C1 segment of cervical spinal cord (tissue), 14 donors: ENCODE results near the gene TTLL7.

Experiments
- DNase-seq, 14 donors: peaks; one replicate each; lab custom pipeline; 2025; lab: John Stamatoyannopoulos, UW

Gene TTLL7

GRCh38 chr1:83998498-83999315 is at the start of gene TTLL7:
TTLL7 (minus strand) TSS chr1:83999132; CDS start chr1:83952211, 46,921 bp downstream.
- peak in 13 of 14 donors; percentile 58 to 96 (median 85) for DNase-seq

- no peak for DNase-seq
Observed at GRCh38 chr1:84042461-84042860, 43.5 kb upstream of the TTLL7 start.

- DNase-seq: no peak
Observed at GRCh38 chr1:84037758-84038611, 39.1 kb upstream of the TTLL7 start.

- DNase-seq: no peak
Observed at GRCh38 chr1:84031802-84032327, 32.9 kb upstream of the TTLL7 start.

DNA sequence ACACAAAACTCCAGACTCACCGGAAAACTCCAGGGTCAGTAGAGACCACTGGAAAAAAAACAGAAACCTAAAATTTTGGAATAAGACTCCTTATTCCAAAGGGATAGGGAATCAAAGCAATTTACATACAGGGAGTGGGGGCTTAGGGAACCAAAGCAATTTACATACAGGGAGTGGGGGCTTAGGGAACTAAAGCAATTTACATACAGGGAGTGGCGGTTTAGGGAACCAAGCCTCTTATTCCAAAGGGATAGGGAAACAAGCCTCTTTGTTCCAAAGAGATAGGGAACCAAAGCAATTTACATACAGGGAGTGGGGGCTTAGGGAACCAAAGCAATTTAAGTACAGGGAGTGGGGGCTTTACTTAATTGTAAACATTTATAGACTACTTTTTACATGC is 28.4 kb upstream of the TTLL7 start:
- DNase-seq: no peak

- no peak for DNase-seq
Observed at GRCh38 chr1:84025966-84026365, 27.0 kb upstream of the TTLL7 start.

GRCh38 chr1:84021822-84022221 is 22.9 kb upstream of the TTLL7 start:
- no peak for DNase-seq

DNA sequence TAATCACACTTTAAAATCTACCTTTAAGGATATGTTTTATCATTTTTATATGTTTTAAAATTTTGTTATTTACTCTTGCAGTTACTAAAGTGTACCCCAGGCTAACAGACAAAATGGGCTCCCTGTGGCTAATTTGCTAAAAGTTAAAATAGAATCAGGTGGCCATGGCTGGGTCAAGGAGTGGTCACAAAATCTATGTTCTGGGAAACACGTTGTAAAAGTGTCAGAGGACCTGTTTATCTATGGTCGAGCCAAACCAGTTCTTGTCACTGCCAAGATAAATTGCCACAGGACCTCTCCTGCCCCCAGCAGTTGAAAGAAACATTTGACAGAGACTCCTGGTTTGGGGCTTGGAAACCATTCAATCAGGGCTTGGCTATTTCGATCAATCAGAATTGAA is 21.2 kb upstream of the TTLL7 start:
- no peak for DNase-seq

DNA sequence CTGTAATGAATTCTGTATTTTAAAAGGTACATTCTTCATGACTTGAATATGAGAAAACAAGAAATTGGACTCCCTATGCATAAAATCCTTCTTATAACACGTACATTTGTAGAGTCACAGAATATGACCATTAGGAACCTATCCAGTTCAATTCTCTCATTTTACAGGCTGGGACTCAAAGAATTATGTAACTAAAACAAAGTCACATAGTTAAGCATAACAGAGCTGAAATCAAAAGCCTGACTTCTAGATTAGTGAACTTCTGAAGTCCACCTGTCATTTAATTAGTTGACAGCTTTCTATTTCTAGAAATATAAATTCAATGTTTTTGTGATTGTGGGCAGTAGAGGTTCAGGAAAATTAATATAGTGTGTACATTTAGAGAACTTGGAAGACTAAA is 20.3 kb upstream of the TTLL7 start:
- no peak for DNase-seq

GRCh38 chr1:84013708-84014107 is 14.8 kb upstream of the TTLL7 start:
- no peak for DNase-seq

DNA sequence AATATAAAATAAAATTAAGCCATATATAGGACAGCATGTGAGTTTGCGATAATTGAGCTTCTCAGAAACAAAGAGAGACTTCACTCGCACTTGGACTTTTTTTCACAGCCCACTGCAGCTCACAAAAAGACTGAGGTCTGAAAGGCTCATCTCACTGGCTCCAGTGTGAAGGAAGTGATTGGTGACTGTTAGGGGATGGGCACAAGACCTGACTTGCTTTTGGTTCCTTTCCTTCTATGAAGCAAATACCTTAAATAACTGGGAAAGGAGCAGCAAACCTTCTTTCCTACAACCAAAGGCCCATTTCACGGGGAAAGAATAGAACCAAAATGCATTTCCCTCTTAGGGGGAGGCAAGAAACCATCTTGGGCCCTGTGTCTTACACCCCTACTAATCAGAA is 13.1 kb upstream of the TTLL7 start:
- no peak for DNase-seq

- DNase-seq: no peak
Observed at GRCh38 chr1:84010136-84010535, 11.2 kb upstream of the TTLL7 start.

DNA sequence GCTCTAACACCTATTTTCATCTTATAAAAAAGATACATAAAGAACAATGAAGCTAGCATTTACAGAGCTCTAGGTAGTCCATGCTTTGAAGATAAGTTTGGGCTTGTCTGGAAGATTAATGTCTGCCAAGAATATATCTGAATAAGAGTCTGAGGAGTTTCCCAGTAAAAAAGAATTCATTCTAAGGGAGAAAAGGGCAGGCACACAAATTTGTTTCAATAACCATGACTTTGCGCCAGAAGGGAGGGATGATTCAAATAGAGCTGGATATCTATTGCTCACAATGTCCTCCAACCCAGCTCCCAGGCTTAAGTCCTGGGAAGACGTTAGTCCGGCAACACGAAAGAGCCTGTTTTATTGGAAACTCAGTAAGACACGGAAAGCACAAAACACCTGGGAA is 9.7 kb upstream of the TTLL7 start:
- no peak for DNase-seq

DNA sequence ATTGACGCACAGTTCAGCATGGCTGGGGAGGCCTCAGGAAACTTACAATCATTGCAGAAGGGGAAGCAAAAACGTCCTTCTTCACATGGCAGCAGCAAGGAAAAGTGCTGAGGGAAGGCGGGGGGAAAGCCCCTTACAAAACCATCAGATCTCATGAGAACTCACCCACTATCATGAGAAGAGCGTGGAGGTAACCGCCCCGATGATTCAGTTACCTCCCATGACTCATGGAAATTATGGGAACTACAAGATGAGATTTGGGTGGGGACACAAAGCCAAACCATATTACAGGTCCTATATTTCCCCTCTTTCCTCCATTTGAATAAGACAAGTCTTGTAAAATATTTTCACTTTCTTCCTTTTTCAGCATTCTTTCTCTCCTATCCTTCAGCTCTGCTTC is 7.7 kb upstream of the TTLL7 start:
- DNase-seq: no peak

DNA sequence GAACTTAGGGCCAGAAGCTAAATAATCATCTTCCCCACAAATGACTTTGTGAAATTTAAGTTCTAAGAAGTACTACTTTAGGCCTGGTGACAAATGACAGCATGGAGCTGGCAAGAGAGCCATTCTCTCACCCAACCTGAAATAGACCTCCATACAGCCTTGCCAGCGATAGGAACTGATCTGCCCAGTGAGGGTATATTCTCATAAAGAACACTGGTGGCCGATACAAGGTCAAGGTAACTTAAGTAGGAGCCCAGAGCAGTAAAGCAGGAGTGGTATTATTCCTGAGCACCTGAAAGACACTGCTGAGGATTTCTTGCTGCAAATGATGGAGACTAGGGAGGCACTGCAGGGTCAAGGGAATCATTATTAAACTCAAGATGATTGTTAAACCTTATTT is 2.6 kb upstream of the TTLL7 start:
- peak in 1 of 14 donors; percentile 74 for DNase-seq

DNA sequence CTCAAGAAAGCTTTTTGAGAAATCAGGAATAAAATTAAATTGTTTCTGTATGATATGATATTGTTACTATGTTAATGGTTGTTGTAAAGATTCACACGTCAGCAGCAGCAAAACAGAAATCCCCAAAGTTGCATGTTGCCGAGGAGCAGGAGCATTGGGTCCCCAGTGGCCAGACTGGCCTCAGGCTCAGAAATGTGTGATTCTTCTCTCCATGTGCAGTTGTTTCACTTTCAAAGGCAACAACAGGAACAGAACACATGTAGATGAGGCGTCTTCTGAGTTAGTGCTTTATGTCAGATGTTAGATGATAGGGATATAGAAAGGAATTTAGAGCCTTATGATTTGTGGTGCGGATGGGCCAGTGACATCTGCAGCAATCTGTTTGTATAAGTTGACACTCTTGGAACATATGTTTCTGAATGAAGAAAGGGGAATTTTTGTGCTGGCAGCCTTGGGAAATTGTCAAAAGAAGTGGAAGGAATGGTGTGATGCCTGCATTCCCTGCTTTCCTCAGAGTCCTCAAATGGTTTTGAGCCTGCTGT is 2.1 kb upstream of the TTLL7 start:
- DNase-seq: peak in 3 of 14 donors; percentile 7 to 74 (median 12)

DNA sequence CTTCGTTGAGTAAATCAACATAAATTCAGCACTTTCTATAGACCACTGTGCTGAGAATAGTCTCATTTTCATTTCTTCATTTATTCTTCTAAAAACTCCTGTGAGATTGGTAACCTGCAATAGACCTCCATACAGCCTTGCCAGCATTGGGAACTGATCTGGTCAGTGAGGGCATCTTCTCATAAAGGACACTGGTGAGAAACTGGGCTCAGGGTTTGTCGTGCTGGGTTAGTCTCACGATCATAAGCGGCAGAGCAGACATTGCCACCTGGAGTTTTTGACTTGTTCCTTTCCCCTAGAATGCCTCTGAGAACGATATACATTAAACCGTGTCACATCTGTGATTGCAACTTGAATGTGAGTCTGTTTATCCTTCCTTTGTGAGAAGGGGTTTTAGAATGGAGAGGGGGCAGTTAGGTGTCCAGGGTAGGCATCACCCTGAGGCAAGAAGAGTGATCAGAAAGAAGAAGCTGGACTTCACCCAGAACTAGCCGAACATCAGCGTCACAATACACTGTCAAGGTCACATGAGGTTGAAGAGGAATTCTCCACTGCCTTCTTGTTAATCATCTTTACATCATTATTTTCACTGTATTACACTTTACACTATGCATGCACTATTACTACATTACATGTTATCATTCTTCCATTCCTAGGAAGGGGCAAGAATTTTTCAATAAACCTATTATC is 1.4 kb upstream of the TTLL7 start:
- peak in 3 of 14 donors; percentile 14 to 61 (median 15) for DNase-seq

GRCh38 chr1:83999316-83999819 is 436 bp upstream of the TTLL7 start:
- peak in 7 of 14 donors; percentile 78 to 96 (median 93) for DNase-seq

- DNase-seq: no peak
Observed at GRCh38 chr1:83998205-83998497, 781 bp downstream of the TTLL7 start.

GRCh38 chr1:83997631-83998030 is 1.3 kb downstream of the TTLL7 start:
- peak in 1 of 14 donors; percentile 21 for DNase-seq

GRCh38 chr1:83996621-83997020 is 2.3 kb downstream of the TTLL7 start:
- DNase-seq: peak in 1 of 14 donors; percentile 46
